Fibroblast of lung (primary cell): ENCODE data around the gene PDE4B.

ENCODE experiments used
- CTCF ChIP-seq, 2 donors: IDR thresholded peaks in 1 of 2; conservative IDR thresholded peaks in 1 of 2; 1 replicate in 1 of 2; 2 replicates in 1 of 2; pipeline ENCODE4 v1.5.1; 2011 to 2012; ENCODE audit warnings: low read length in 2 of 2, control low read depth in 1 of 2, inconsistent platforms in 1 of 2, low read depth in 1 of 2, mild to moderate bottlenecking in 1 of 2
- EZH2 ChIP-seq: IDR thresholded peaks from 2 replicates; pipeline ENCODE4 v1.5.1; 2012; ENCODE audit warnings: low read length, control low read depth, mild to moderate bottlenecking; ENCODE audit errors: missing control alignments

- TF ChIP-seq CTCF (conservative IDR thresholded peaks at IDR 0.05 in 1 of 2, IDR thresholded peaks at IDR 0.05 in 1 of 2; ENCODE audit: low read depth in 1 of 2, low read length in 2 of 2), result no peak
- no peak for TF ChIP-seq EZH2
Observed at GRCh38 chr1:66400660-66401059, 608.0 kb downstream of the PDE4B start.
